ENCODE measurements around the gene GOLGA8T.
"Not testable (repeated sequence)": the region's sequence is repeated elsewhere in the genome, so short reads cannot be mapped to it uniquely, and the experiment has no call there.

DNA sequence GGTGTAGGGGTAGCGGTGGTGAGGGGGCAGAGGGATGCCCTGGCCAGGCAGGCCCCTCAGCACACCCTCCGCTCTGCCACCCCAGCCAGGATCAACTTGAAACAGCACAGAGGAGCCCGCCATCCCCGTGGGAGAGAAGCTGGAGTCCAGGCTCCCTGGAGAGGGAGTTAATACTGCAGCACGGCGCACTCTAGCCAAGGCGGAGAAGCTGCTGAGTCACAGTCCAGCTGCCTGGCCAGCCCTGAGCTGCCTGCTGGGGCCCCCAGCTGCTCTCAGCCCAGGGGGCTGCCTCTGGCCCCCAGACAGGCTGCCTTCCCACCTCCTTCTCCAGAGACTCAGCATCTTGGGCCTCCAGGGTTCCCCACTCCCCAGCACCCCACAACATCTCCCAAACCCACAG lies 36.6 kb downstream of the GOLGA8T start:
- TF ChIP-seq POLR2A, POLR2AphosphoS5 (IDR thresholded peaks at IDR 0.05; ENCODE audit: low read depth, low read length): not testable (repeated sequence)

Data from GM12892 (cell line).